Limb (tissue), 2 donors: ENCODE data around the gene MUC13.
A peak's percentile ranks its signal among the peaks of the same experiment; 100 is the strongest.
"Not testable (repeated sequence)": the region's sequence is repeated elsewhere in the genome, so short reads cannot be mapped to it uniquely, and the experiment has no call there.

Experiments used
- DNase-seq, 2 donors: peaks; one replicate each; pipeline ENCODE4 v3.0.0-alpha.2; 2016; ENCODE audit errors: extremely low spot score in 2 of 2

Gene MUC13, protein sequence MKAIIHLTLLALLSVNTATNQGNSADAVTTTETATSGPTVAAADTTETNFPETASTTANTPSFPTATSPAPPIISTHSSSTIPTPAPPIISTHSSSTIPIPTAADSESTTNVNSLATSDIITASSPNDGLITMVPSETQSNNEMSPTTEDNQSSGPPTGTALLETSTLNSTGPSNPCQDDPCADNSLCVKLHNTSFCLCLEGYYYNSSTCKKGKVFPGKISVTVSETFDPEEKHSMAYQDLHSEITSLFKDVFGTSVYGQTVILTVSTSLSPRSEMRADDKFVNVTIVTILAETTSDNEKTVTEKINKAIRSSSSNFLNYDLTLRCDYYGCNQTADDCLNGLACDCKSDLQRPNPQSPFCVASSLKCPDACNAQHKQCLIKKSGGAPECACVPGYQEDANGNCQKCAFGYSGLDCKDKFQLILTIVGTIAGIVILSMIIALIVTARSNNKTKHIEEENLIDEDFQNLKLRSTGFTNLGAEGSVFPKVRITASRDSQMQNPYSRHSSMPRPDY

GRCh38 chr3:124934577-124934976 lies at the start of gene MUC13:
Gene MUC13 (minus strand): TSS chr3:124934751. CDS start chr3:124934712, 39 bp downstream.
- no peak for DNase-seq

- no peak for DNase-seq
These were observed 48.3 kb upstream of the MUC13 start for GRCh38 chr3:124982855-124983254.

DNA sequence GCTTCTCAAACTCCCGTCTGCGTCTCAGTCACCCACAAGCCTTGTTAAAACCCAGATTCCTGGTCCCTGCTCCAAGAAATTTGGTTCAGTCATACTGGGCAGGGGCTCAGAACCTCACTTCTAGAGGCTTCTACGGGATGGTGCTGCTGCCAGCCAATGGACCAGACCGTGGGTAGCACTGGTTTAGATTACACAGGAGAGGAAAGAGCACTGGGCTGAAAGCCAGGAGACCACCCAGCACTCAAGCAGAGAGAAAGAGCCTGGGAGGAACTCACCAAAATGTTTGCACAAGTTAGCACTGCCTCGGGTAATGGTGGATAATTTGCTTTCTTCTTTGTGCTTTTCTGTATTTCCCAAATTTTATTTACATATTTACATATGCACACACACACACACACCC lies 46.9 kb upstream of the MUC13 start:
- DNase-seq: peak in 1 of 2 donors; percentile 63

DNA sequence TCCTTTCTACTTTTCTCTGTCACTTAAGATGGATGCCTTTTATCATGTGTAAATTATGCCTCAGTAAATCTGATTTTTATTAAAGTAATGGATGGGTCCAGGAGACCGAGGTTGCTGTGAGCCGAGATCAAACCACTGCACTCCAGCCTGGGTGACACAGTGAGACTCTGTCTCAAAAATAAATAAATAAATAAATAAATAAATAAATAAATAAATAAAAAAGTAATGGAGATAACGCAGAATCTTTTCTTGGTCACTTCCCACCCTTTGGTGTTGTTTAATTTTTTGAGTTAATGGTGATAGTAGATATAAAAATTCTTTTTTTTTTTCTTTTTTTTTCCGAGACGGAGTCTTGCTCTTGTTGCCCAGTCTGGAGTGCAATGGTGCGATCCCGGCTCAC lies 44.1 kb upstream of the MUC13 start:
- no peak for DNase-seq

GRCh38 chr3:124976383-124976782 lies 41.8 kb upstream of the MUC13 start:
- DNase-seq: no peak

DNA sequence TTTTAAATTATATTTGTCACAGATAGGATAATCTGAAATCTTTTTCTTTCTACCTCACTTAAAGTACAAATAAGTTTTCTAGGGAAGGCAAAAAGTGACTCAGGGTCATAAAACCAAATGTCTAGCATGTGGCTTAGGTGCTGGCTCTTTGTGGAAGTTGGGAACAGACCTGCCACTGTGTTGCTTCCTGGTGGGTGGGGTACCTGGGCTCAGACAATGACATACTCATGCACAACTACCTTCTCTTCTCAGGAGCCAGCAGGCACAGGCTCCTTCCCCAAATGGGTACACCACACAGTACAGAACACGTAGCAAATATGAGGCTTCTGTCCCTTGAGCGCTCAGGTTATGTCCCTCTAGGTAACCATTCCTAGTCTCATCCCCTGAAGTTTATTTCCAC lies 40.1 kb upstream of the MUC13 start:
- DNase-seq: no peak

- DNase-seq: no peak
These were observed 38.7 kb upstream of the MUC13 start for GRCh38 chr3:124973290-124973689.

DNA sequence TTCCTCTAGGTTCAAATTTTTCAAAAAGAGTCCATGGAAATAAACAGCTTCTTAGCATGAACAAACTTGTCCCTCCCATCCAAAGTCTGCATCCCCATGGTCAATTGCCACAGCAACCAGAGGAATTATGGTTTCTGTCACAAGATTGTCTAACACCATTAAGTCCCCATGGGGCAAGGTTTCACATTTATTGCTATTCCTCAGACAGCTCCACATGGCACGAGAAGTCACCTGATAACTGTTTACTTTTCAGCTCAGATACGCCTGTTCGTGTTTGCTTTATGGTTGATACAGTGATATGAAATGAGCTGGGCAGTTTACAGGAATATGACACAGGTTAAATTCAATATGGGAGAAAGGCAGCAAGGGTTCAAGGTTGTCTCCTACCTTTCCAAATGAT lies 37.9 kb upstream of the MUC13 start:
- no peak for DNase-seq

- no peak for DNase-seq
These were observed 35.6 kb upstream of the MUC13 start for GRCh38 chr3:124969963-124970722.

DNA sequence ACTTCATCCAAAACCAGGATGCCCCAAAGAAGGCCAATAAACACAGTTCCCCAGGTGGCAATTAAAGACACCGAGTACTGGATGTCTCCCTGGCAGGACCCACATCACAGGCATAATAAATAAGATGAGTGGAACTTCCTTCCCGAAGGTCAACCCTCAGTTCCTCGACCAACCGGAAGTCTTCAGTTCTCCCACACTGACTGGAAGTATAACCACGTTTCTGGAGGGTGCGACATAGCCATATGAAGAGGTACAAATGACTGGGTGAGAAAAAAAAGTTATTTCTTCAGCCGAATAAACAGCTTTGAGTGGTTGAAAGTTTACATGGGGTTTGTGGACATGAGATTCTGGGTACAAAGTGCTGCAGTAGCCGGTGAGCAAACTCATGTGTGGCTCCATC lies 34.6 kb upstream of the MUC13 start:
- no peak for DNase-seq

GRCh38 chr3:124967964-124968363 lies 33.4 kb upstream of the MUC13 start:
- no peak for DNase-seq

DNA sequence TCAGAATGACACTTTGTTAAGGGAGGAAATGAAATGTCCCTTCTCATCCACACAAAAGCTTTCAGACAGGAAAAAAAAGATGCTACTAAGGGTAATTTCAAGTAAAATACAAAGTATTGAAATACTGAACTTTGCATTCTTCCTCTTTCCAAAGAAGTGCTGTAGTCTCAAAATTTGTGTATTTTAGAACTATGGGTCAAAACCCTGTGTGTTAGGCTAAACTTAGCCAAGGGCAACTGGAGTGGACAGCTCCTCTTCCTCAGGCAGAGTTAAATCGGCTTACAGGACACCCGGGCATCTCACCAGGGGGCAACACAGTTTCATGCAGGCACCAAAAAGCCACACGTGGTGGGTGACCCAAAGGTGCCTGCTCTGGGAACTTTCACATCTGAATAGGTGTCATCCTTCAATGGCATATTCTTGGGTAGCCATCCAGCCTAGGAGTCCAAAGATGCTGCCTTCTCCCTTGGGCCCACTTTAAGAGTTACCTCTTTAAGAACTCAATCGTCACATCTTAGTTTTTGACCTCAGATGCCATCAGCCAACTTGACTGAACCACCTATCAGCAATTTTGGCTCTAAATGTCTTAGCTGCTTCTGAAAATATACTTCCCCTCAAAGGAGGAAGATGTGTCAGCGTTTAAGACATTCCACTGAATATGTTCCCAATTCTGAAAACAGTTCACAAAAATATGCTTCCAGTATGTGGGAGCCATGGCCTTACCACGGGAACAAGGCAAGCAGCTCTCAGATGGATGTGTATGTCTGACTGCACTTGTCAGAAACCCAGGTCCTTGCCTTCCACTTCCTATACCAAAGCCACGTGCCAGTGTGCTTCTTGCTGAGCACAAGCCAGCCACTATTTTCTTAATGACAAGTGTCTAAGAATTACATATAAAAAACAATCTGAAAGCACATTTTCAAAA lies 32.2 kb upstream of the MUC13 start:
- no peak for DNase-seq

GRCh38 chr3:124965413-124965812 lies 30.9 kb upstream of the MUC13 start:
- DNase-seq: no peak

GRCh38 chr3:124964387-124964786 lies 29.8 kb upstream of the MUC13 start:
- no peak for DNase-seq

DNA sequence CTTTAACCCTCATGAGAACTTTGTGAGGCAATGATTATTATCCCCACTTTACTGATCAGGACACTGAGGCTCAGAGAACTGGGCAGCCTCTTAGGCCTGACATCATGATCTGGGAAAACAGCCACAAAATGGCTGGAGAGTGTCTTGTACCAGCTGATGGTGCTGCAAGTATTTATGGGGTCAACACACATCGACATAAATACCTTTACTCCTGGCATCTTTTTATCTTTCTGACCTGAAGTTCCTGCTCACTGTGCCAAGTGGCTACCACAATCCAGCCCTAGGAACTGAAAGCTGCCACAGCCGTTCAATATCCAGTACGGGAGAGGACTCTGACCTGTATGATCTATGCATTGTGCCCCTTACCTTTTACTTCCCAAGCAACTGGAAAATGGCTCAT lies 29.2 kb upstream of the MUC13 start:
- DNase-seq: no peak

DNA sequence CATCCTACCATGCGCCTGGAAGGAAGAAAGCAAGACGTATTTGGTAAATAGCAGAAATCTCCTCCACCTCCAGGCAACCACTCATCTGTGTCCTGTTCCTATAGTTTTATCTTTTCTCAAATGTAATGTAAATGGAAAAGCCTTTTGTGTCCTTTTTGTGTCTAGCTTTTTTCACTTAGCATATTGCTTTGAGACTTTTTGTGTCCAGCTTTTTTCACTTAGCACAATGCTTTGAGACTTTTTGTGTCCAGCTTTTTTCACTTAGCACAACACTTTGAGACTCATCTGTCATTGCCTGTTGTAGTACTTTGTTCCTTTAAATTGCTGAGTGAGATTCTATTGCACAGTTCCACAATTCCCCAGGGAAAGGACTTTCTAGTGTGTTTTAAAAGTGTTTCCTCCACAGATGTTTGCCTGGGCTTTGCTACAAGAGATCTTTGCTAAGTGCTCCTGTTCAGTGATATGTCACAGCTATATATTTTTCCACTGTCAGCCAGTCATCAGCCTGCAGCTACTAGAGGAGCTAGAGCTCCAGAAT lies 27.9 kb upstream of the MUC13 start:
- no peak for DNase-seq

DNA sequence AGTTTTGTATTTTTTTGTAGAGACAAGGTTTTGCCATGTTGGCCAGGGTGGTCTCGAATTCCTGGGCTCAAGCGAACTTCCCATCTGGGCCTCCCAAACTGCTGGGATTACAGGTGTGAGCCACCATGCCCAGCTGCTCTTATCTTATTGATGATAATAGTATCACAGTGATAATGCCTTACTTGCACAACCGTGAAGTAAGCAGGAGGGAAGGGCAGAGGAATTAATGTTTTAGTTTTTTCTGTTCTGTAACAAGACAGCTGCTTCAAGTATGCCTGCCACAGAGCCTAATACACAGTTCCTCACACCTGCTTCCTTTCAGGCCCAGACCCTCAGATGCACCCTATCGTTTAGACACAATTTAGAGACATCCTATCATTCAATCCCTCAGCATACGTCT lies 26.1 kb upstream of the MUC13 start:
- no peak for DNase-seq

GRCh38 chr3:124960105-124960504 lies 25.6 kb upstream of the MUC13 start:
- DNase-seq: no peak

GRCh38 chr3:124957951-124958350 lies 23.4 kb upstream of the MUC13 start:
- not testable (repeated sequence) for DNase-seq

DNA sequence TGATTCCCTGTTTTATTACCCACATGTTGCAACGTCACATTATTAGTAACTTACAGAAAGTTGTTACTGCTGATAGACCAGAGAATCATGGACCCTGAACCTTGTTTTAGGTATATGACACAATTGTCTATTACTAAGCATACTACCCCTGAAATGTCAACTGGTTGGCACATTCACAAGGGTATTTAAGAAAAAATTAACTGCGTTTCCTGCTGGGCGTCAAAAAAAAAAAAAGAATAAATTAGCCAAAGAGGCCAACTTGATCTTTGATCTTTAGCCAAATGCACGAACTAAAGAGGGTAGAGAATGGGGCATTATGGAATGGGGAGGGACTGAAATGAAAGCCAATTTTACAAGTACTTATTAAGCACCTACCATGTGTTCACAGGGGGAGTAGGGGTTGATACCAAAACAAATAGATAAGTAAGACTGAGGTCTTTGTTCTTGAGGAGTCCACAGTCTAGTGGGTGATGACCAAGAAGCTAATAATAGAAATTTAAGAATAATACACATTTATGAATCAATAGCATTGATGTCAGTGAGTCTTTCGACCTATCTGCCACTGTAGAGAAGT lies 17.8 kb upstream of the MUC13 start:
- no peak for DNase-seq
